Neuronal stem cell (in vitro differentiated cells): ENCODE results near the gene PODXL2.
A peak's percentile ranks its signal among the peaks of the same experiment; 100 is the strongest.

ENCODE experiments used
- DNase-seq: peaks from one replicate; pipeline ENCODE4 v3.0.0-alpha.2; 2013; ENCODE audit warnings: low spot score
- H2AFZ ChIP-seq: one replicate; pipeline ENCODE4 v1.6.1; 2013; ENCODE audit warnings: mild to moderate bottlenecking, low read length, inconsistent platforms
- H2AK5ac ChIP-seq: 2 replicates; pipeline ENCODE4 v1.6.1; 2013; ENCODE audit warnings: low read depth, mild to moderate bottlenecking, inconsistent platforms, low read length, moderate library complexity, mixed read lengths
- H2BK120ac ChIP-seq: 2 replicates; pipeline ENCODE4 v1.6.1; 2013; ENCODE audit warnings: low read depth, mild to moderate bottlenecking, inconsistent platforms, low read length, moderate library complexity, mixed read lengths
- H2BK12ac ChIP-seq: one replicate; pipeline ENCODE4 v1.6.1; 2013; ENCODE audit warnings: low read length, inconsistent platforms
- H2BK15ac ChIP-seq: 2 replicates; pipeline ENCODE4 v1.6.1; 2013; ENCODE audit warnings: mild to moderate bottlenecking, low read length, inconsistent platforms, mixed read lengths
- H2BK5ac ChIP-seq: one replicate; pipeline ENCODE4 v1.6.1; 2013; ENCODE audit warnings: inconsistent platforms, mild to moderate bottlenecking, low read length, moderate library complexity
- H3K14ac ChIP-seq: one replicate; pipeline ENCODE4 v1.6.1; 2013; ENCODE audit warnings: low read length, inconsistent platforms
- H3K18ac ChIP-seq: 2 replicates; pipeline ENCODE4 v1.6.1; 2013; ENCODE audit warnings: low read length, inconsistent platforms
- H3K23ac ChIP-seq: 2 replicates; pipeline ENCODE4 v1.6.1; 2013; ENCODE audit warnings: low read depth, mild to moderate bottlenecking, mixed read lengths, low read length, inconsistent platforms; ENCODE audit not compliant: poor library complexity
- H3K27ac ChIP-seq: replicated peaks from 3 replicates; pipeline ENCODE4 v1.5.1; 2013; ENCODE audit warnings: low read length, inconsistent platforms
- H3K27me3 ChIP-seq, 3 experiments: 2 replicates each; pipeline ENCODE4 v1.6.1; 2013; ENCODE audit warnings: low read length in 3 of 3, mild to moderate bottlenecking in 2 of 3, inconsistent platforms in 1 of 3, low read depth in 1 of 3, mixed read lengths in 1 of 3, moderate library complexity in 1 of 3; ENCODE audit not compliant: control insufficient read depth in 3 of 3, insufficient read depth in 3 of 3
- H3K36me3 ChIP-seq, 2 donors: replicated peaks in 1 of 2; 2 replicates each; pipeline ENCODE4 v1.6.1; 2013; ENCODE audit warnings: low read length in 2 of 2; ENCODE audit not compliant: control insufficient read depth in 2 of 2, insufficient read depth in 2 of 2
- H3K4ac ChIP-seq: 2 replicates; pipeline ENCODE4 v1.6.1; 2013; ENCODE audit warnings: inconsistent platforms, mild to moderate bottlenecking, low read length, moderate library complexity
- H3K4me1 ChIP-seq, 2 donors: 1 replicate in 1 of 2; 2 replicates in 1 of 2; pipeline ENCODE4 v1.6.1; 2013; ENCODE audit warnings: low read length in 2 of 2, low read depth in 1 of 2; ENCODE audit not compliant: control insufficient read depth in 2 of 2, insufficient read depth in 1 of 2
- H3K4me2 ChIP-seq: one replicate; pipeline ENCODE4 v1.6.1; 2013; ENCODE audit warnings: mild to moderate bottlenecking, low read length, inconsistent platforms; ENCODE audit not compliant: insufficient read depth, poor library complexity, severe bottlenecking
- H3K4me3 ChIP-seq, 2 donors: 2 replicates each; pipeline ENCODE4 v1.5.1; 2013; ENCODE audit warnings: low read length in 2 of 2, mild to moderate bottlenecking in 2 of 2, inconsistent platforms in 1 of 2, moderate library complexity in 1 of 2
- H3K79me1 ChIP-seq: one replicate; pipeline ENCODE4 v1.6.1; 2013; ENCODE audit warnings: low read depth, mild to moderate bottlenecking, inconsistent platforms, low read length, moderate library complexity
- H3K9ac ChIP-seq: one replicate; pipeline ENCODE4 v1.6.1; 2013; ENCODE audit warnings: mild to moderate bottlenecking, low read depth, low read length, inconsistent platforms; ENCODE audit not compliant: poor library complexity
- H3K9me3 ChIP-seq, 2 donors: replicated peaks in 1 of 2; 2 replicates each; pipeline versions ENCODE3 to v1.6.1; 2013; ENCODE audit warnings: low read length in 2 of 2, mild to moderate bottlenecking in 2 of 2, inconsistent platforms in 1 of 2, low read depth in 1 of 2, mixed read lengths in 1 of 2, moderate library complexity in 1 of 2; ENCODE audit not compliant: control insufficient read depth in 2 of 2, insufficient read depth in 1 of 2
- H4K8ac ChIP-seq: one replicate; pipeline ENCODE4 v1.6.1; 2013; ENCODE audit warnings: low read depth, mild to moderate bottlenecking, inconsistent platforms, low read length, moderate library complexity
- H4K91ac ChIP-seq: one replicate; pipeline ENCODE4 v1.6.1; 2013; ENCODE audit warnings: low read length, low read depth, mild to moderate bottlenecking, inconsistent platforms; ENCODE audit not compliant: poor library complexity
- WGBS, 2 donors: extraction: QIAGEN DNeasy Blood & Tissue Kit; methylation state at CpG; one replicate each; pipeline ENCODE4 v1.1.7; 2013; ENCODE audit warnings: missing lambda C conversion rate in 2 of 2, mixed read lengths in 1 of 2; ENCODE audit not compliant: insufficient read length in 2 of 2, insufficient replicate concordance in 1 of 2; ENCODE audit errors: extremely low coverage in 2 of 2; 5-methylcytosine and 5-hydroxymethylcytosine counted together

The PODXL2 gene

GRCh38 chr3:127660621-127661251 lies 31.8 kb downstream of the PODXL2 start:
- Histone ChIP-seq H3K4me1 (peaks cover 0 to 8% of the 10 kb centered on the region in 2 donors), H4K8ac (no peak overlapping the region), H3K79me1 (no peaks in the 10 kb centered on the region), H2BK15ac (no peak overlapping the region), H3K23ac (no peak overlapping the region), H3K14ac (no peak overlapping the region), H2AK5ac (no peak overlapping the region), H3K36me3 (peaks cover 12 to 72% of the 10 kb centered on the region in 2 donors), H2BK120ac (no peak overlapping the region), H4K91ac (no peak overlapping the region), H3K27ac (no peak overlapping the region), H3K4me3 (no peak overlapping the region), H3K9ac (no peak overlapping the region), H2BK5ac (peak overlapping the region; percentile 21), H3K9me3 (peaks cover 0 to 5% of the 10 kb centered on the region in 2 donors), H3K4ac (no peak overlapping the region), H3K4me2 (no peak overlapping the region), H2BK12ac (no peak overlapping the region), H3K18ac (no peak overlapping the region), H3K27me3 (no peaks in the 10 kb centered on the region), H2AFZ (no peak overlapping the region)
- WGBS, 2 donors: no CpG with 5 or more reads among the region's 10 CpGs
- no peak for DNase-seq

- Histone ChIP-seq H3K14ac (no peak overlapping the region), H3K23ac (no peak overlapping the region), H3K36me3 (peaks cover 12 to 79% of the 10 kb centered on the region in 2 donors), H3K4me1 (peaks cover 0 to 8% of the 10 kb centered on the region in 2 donors), H2BK12ac (no peak overlapping the region), H3K27ac (no peak overlapping the region), H3K79me1 (no peaks in the 10 kb centered on the region), H2BK5ac (no peak overlapping the region), H3K9ac (no peak overlapping the region), H4K91ac (no peak overlapping the region), H3K4ac (no peak overlapping the region), H3K9me3 (peaks cover 0 to 8% of the 10 kb centered on the region in 2 donors), H3K4me2 (no peak overlapping the region), H3K4me3 (no peak overlapping the region), H3K18ac (no peak overlapping the region), H2AFZ (no peak overlapping the region), H3K27me3 (no peaks in the 10 kb centered on the region), H2BK15ac (no peak overlapping the region), H4K8ac (no peak overlapping the region), H2BK120ac (no peak overlapping the region), H2AK5ac (no peak overlapping the region)
- WGBS, 2 donors: no CpG with 5 or more reads among the region's 5 CpGs
- no peak for DNase-seq
These were observed 32.6 kb downstream of the PODXL2 start for GRCh38 chr3:127661600-127661999.

GRCh38 chr3:127662001-127662469 lies 33.0 kb downstream of the PODXL2 start:
- Histone ChIP-seq H3K4ac (no peak overlapping the region), H2AFZ (no peak overlapping the region), H2BK120ac (no peak overlapping the region), H3K4me1 (peaks cover 0 to 8% of the 10 kb centered on the region in 2 donors), H3K23ac (no peak overlapping the region), H3K27me3 (no peaks in the 10 kb centered on the region), H3K36me3 (peaks cover 12 to 83% of the 10 kb centered on the region in 2 donors), H3K14ac (no peak overlapping the region), H3K27ac (no peak overlapping the region), H3K4me2 (no peak overlapping the region), H3K9ac (no peak overlapping the region), H4K91ac (no peak overlapping the region), H3K79me1 (no peaks in the 10 kb centered on the region), H2BK12ac (no peak overlapping the region), H3K18ac (no peak overlapping the region), H2BK5ac (no peak overlapping the region), H4K8ac (no peak overlapping the region), H2BK15ac (no peak overlapping the region), H2AK5ac (no peak overlapping the region), H3K4me3 (no peak overlapping the region), H3K9me3 (peaks cover 0 to 8% of the 10 kb centered on the region in 2 donors)
- no CpG with 5 or more reads among the region's 11 CpGs for WGBS, 2 donors
- DNase-seq: no peak

GRCh38 chr3:127663151-127663550 lies 34.2 kb downstream of the PODXL2 start:
- H3K4me1 ChIP-seq: peaks cover 0 to 8% of the 10 kb centered on the region in 2 donors
- H3K14ac ChIP-seq: no peak overlapping the region
- no CpG with 5 or more reads among the region's 5 CpGs for WGBS, 2 donors
- H2BK15ac ChIP-seq: no peak overlapping the region
- H2AFZ ChIP-seq: no peak overlapping the region
- H3K79me1 ChIP-seq: no peaks in the 10 kb centered on the region
- H3K4ac ChIP-seq: no peak overlapping the region
- no peak overlapping the region for H2BK12ac ChIP-seq
- no peak overlapping the region for H3K27ac ChIP-seq
- peaks cover 0 to 8% of the 10 kb centered on the region in 2 donors for H3K9me3 ChIP-seq
- no peak overlapping the region for H3K4me2 ChIP-seq
- H4K8ac ChIP-seq: no peak overlapping the region
- no peak overlapping the region for H3K4me3 ChIP-seq
- peaks cover 10 to 85% of the 10 kb centered on the region in 2 donors for H3K36me3 ChIP-seq
- no peak overlapping the region for H4K91ac ChIP-seq
- no peak overlapping the region for H2BK120ac ChIP-seq
- no peak overlapping the region for H2BK5ac ChIP-seq
- no peak for DNase-seq
- H3K23ac ChIP-seq: no peak overlapping the region
- no peak overlapping the region for H3K9ac ChIP-seq
- no peak overlapping the region for H3K18ac ChIP-seq
- no peaks in the 10 kb centered on the region for H3K27me3 ChIP-seq
- no peak overlapping the region for H2AK5ac ChIP-seq
